Keratinocyte (primary cell): Measurements from ENCODE around the gene ARID3C. TPM values are rescaled to one million over a fixed set of nuclear protein-coding genes. Genes with fewer than 3 reads are reported as not detected.

Source experiments
- DNase-seq: peaks from one replicate; pipeline ENCODE4 v3.0.0-alpha.2; 2011; ENCODE audit warnings: low read depth, missing footprints, low spot score
- FAIRE-seq: peaks from 2 replicates; lab custom pipeline; 2011; peaks lifted over from hg19 to GRCh38; lab: Jason Lieb, UNC
- H2AFZ ChIP-seq: 2 replicates; pipeline ENCODE4 v1.6.0; 2012; ENCODE audit warnings: low read length, control low read depth, inconsistent platforms; ENCODE audit not compliant: control insufficient read depth
- H3K27ac ChIP-seq: 2 replicates; pipeline ENCODE4 v1.5.1; 2011; ENCODE audit warnings: low read length; ENCODE audit not compliant: control insufficient read depth, insufficient read depth
- H3K27me3 ChIP-seq: 3 replicates; pipeline ENCODE4 v1.6.0; 2011; ENCODE audit warnings: low read length; ENCODE audit not compliant: control insufficient read depth, insufficient read depth; ENCODE audit errors: extremely low read depth
- H3K36me3 ChIP-seq, 2 experiments: 2 replicates in 1 of 2; 3 replicates in 1 of 2; pipeline ENCODE4 v1.5.1; 2011; ENCODE audit warnings: low read length in 2 of 2, mild to moderate bottlenecking in 1 of 2; ENCODE audit not compliant: control insufficient read depth in 2 of 2, insufficient read depth in 2 of 2; ENCODE audit errors: extremely low read depth in 1 of 2
- H3K4me1 ChIP-seq: 3 replicates; pipeline ENCODE4 v1.5.1; 2011; ENCODE audit warnings: low read length; ENCODE audit not compliant: control insufficient read depth, insufficient read depth; ENCODE audit errors: extremely low read depth
- H3K4me2 ChIP-seq: 3 replicates; pipeline ENCODE4 v1.6.0; 2011; ENCODE audit warnings: low read depth, low read length; ENCODE audit not compliant: control insufficient read depth, insufficient read depth; ENCODE audit errors: extremely low read depth
- H3K4me3 ChIP-seq, 3 experiments: fragments of 200-600 bp in 1 of 3; sonication (generic) in 1 of 3; 2 replicates in 2 of 3; 3 replicates in 1 of 3; pipeline ENCODE4 v1.5.1; 2011 to 2016; ENCODE audit warnings: low read length in 3 of 3, mild to moderate bottlenecking in 3 of 3, control low read depth in 2 of 3, inconsistent platforms in 1 of 3, low read depth in 1 of 3, mixed read lengths in 1 of 3, mixed run types in 1 of 3, moderate library complexity in 1 of 3; ENCODE audit not compliant: control insufficient read depth in 2 of 3, insufficient read depth in 2 of 3; ENCODE audit errors: extremely low read depth in 1 of 3
- H3K79me2 ChIP-seq: 2 replicates; pipeline ENCODE4 v1.6.0; 2012; ENCODE audit warnings: low read length; ENCODE audit not compliant: control insufficient read depth, insufficient read depth
- H3K9ac ChIP-seq: 3 replicates; pipeline ENCODE4 v1.6.0; 2011; ENCODE audit warnings: low read length; ENCODE audit not compliant: control insufficient read depth, insufficient read depth; ENCODE audit errors: extremely low read depth
- H3K9me1 ChIP-seq: 3 replicates; pipeline ENCODE4 v1.6.0; 2011; ENCODE audit warnings: low read length; ENCODE audit not compliant: control insufficient read depth, insufficient read depth; ENCODE audit errors: extremely low read depth
- H3K9me3 ChIP-seq: 2 replicates; pipeline ENCODE4 v1.5.1; 2012; ENCODE audit warnings: low read depth, low read length; ENCODE audit not compliant: control insufficient read depth
- H4K20me1 ChIP-seq: 3 replicates; pipeline ENCODE4 v1.6.0; 2011; ENCODE audit warnings: low read length; ENCODE audit not compliant: control insufficient read depth, insufficient read depth; ENCODE audit errors: extremely low read depth
- EZH2 ChIP-seq: IDR thresholded peaks from one replicate; pipeline ENCODE4 v1.6.1; 2012; ENCODE audit warnings: inconsistent platforms, mild to moderate bottlenecking, low read length, moderate library complexity
- dilution Hi-C: fragments of 300-500 bp; cut with MboI; formaldehyde crosslinking; loops from one replicate; pipeline ENCODE4 v1.7.0; 2020; ENCODE audit warnings: low sequenced_read_pairs; ENCODE audit not compliant: extremely low pct_ligation_motif_present
- polyA plus RNA-seq, 5 experiments: library from polyadenylated mRNA; depleted of rRNA in 3 of 5; stranded (reverse) in 3 of 5; stranded (forward) in 1 of 5; unstranded in 1 of 5; fragments of >200 nt; gene quantifications; 1 replicate in 1 of 5; 2 replicates in 3 of 5; 3 replicates in 1 of 5; pipeline versions ENCODE4 v1.2.1 to v1.2.3, GENCODE V29; 2011 to 2012; ENCODE audit warnings: missing spikeins in 2 of 5, low read depth in 1 of 5, low replicate concordance in 1 of 5
- TF ChIP-seq, protein P1 (sequence below), 3 experiments: IDR thresholded peaks in 1 of 3; conservative IDR thresholded peaks in 1 of 3; optimal IDR thresholded peaks in 1 of 3; 2 replicates in 2 of 3; 3 replicates in 1 of 3; pipeline versions ENCODE3 to v1.5.1; 2011; ENCODE audit warnings: low read length in 3 of 3, mild to moderate bottlenecking in 3 of 3, moderate library complexity in 2 of 3, control low read depth in 1 of 3, inconsistent platforms in 1 of 3; ENCODE audit not compliant: insufficient read depth in 2 of 3; ENCODE audit errors: extremely low read depth in 1 of 3

ARID3C gene
- polyA plus RNA-seq, 1 donor (not counting 4 experiments of a cell fraction or from before 2014, with no cell fraction given), result not detected

- peak overlapping the region; percentile 86 for H3K27ac ChIP-seq
- no peaks in the 10 kb centered on the region for H3K27me3 ChIP-seq
- no peak for DNase-seq
- dilution Hi-C loops, result no loop called here
- peaks cover 29% of the 10 kb centered on the region for H3K79me2 ChIP-seq
- H3K4me1 ChIP-seq, result peaks cover 53% of the 10 kb centered on the region
- TF ChIP-seq, protein P1, sequence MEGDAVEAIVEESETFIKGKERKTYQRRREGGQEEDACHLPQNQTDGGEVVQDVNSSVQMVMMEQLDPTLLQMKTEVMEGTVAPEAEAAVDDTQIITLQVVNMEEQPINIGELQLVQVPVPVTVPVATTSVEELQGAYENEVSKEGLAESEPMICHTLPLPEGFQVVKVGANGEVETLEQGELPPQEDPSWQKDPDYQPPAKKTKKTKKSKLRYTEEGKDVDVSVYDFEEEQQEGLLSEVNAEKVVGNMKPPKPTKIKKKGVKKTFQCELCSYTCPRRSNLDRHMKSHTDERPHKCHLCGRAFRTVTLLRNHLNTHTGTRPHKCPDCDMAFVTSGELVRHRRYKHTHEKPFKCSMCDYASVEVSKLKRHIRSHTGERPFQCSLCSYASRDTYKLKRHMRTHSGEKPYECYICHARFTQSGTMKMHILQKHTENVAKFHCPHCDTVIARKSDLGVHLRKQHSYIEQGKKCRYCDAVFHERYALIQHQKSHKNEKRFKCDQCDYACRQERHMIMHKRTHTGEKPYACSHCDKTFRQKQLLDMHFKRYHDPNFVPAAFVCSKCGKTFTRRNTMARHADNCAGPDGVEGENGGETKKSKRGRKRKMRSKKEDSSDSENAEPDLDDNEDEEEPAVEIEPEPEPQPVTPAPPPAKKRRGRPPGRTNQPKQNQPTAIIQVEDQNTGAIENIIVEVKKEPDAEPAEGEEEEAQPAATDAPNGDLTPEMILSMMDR (optimal IDR thresholded peaks at IDR 0.05 in 1 of 3, IDR thresholded peaks at IDR 0.05 in 1 of 3, conservative IDR thresholded peaks at IDR 0.05 in 1 of 3; ENCODE audit: extremely low read depth in 1 of 3, insufficient read depth in 2 of 3, low read length in 3 of 3), result peak in 2 of 3 experiments; percentile 72 to 99
- TF ChIP-seq EZH2, result no peak
- peaks cover 5% of the 10 kb centered on the region for H3K9me1 ChIP-seq
- peak overlapping the region; percentile 93 for H3K4me2 ChIP-seq
- peaks cover 2% of the 10 kb centered on the region for H4K20me1 ChIP-seq
- H3K4me3 ChIP-seq, result peak overlapping the region; percentile 68 to 77 (median 73)
- peak overlapping the region; percentile 75 for H3K9ac ChIP-seq
- H3K9me3 ChIP-seq, result no peaks in the 10 kb centered on the region
- H2AFZ ChIP-seq, result peak overlapping the region; percentile 64
- H3K36me3 ChIP-seq, result peaks cover 0 to 11% of the 10 kb centered on the region in 2 experiments
- peak; percentile 82 for FAIRE-seq
These were observed 35.6 kb upstream of the ARID3C start for GRCh38 chr9:34664281-34665066.

- peaks cover 22% of the 10 kb centered on the region for H3K79me2 ChIP-seq
- peak overlapping the region; percentile 86 for H3K27ac ChIP-seq
- peak overlapping the region; percentile 55 for H3K9ac ChIP-seq
- H3K9me3 ChIP-seq, result no peaks in the 10 kb centered on the region
- H3K4me3 ChIP-seq, result no peak overlapping the region
- peaks cover 58% of the 10 kb centered on the region for H3K4me1 ChIP-seq
- FAIRE-seq (peak; percentile 87), DNase-seq (no peak)
- H3K4me2 ChIP-seq, result peak overlapping the region; percentile 49
- dilution Hi-C loops, result no loop called here
- no peaks in the 10 kb centered on the region for H3K27me3 ChIP-seq
- peaks cover under 1% of the 10 kb centered on the region for H4K20me1 ChIP-seq
- peaks cover 5% of the 10 kb centered on the region for H3K9me1 ChIP-seq
- H2AFZ ChIP-seq, result peak overlapping the region; percentile 41
- H3K36me3 ChIP-seq, result peaks cover 0 to 7% of the 10 kb centered on the region in 2 experiments
- TF ChIP-seq EZH2, result no peak
- TF ChIP-seq, protein P1 (optimal IDR thresholded peaks at IDR 0.05 in 1 of 3, IDR thresholded peaks at IDR 0.05 in 1 of 3, conservative IDR thresholded peaks at IDR 0.05 in 1 of 3; ENCODE audit: extremely low read depth in 1 of 3, insufficient read depth in 2 of 3, low read length in 3 of 3), result no peak
These were observed 34.4 kb upstream of the ARID3C start for GRCh38 chr9:34663303-34663605.
